PC-3 (cell line): ENCODE results near the gene NOG. TPM values are rescaled to one million over a fixed set of nuclear protein-coding genes. Genes with fewer than 3 reads are reported as not detected.

ENCODE experiments used
- ATAC-seq: fragments of 200-7000 bp; cut with Tn5 transposase; 2 replicates; pipeline ENCODE4 v1.9.1; 2020; ENCODE audit warnings: mild to moderate bottlenecking, moderate library complexity
- BruUV-seq: library from RNA; stranded (reverse); fragments of 400-500 nt; replicated peaks from 2 replicates; lab custom pipeline; 2021; lab: Mats Ljungman, UMichigan
- CTCF ChIA-PET: fragments of 300-600 bp; sonication (Branson Sonifier 250); formaldehyde crosslinking; loops from one replicate; lab custom pipeline; 2022; ENCODE audit warnings: antibody characterized with exemption; lab: Charles Lee
- POLR2A ChIA-PET: fragments of 300-600 bp; sonication (Branson Sonifier 250); formaldehyde crosslinking; loops from one replicate; lab custom pipeline; 2022; ENCODE audit warnings: antibody characterized with exemption; ENCODE audit not compliant: unreplicated experiment; lab: Charles Lee
- DNase-seq: peaks from one replicate; pipeline ENCODE4 v3.0.0-alpha.2; 2015
- H2AFZ ChIP-seq: fragments of 300-600 bp; sonication (generic); 2 replicates; pipeline ENCODE4 v1.6.0; 2016; ENCODE audit warnings: antibody characterized with exemption, low read length
- H3F3A ChIP-seq: fragments of 300-600 bp; sonication (generic); one replicate; pipeline ENCODE4 v1.6.0; 2017; ENCODE audit warnings: antibody characterized with exemption, low read length, control low read depth, mild to moderate bottlenecking; ENCODE audit not compliant: unreplicated experiment
- H3K27ac ChIP-seq: fragments of 300-600 bp; sonication (generic); 2 replicates; pipeline ENCODE4 v1.5.1; 2016; ENCODE audit warnings: mild to moderate bottlenecking, low read length
- H3K27me3 ChIP-seq: fragments of 300-600 bp; sonication (generic); 2 replicates; pipeline ENCODE4 v1.6.1; 2016; ENCODE audit warnings: low read length, mixed read lengths
- H3K36me3 ChIP-seq: fragments of 300-600 bp; sonication (generic); 2 replicates; pipeline ENCODE4 v1.6.1; 2016; ENCODE audit warnings: low read depth, mixed run types, low read length, mixed read lengths
- H3K4me1 ChIP-seq: fragments of 300-600 bp; sonication (generic); 2 replicates; pipeline ENCODE4 v1.5.1; 2016; ENCODE audit warnings: low read length; ENCODE audit not compliant: insufficient read depth
- H3K4me2 ChIP-seq: fragments of 300-600 bp; sonication (generic); 2 replicates; pipeline ENCODE4 v1.6.0; 2016; ENCODE audit warnings: low read length
- H3K4me3 ChIP-seq: fragments of 300-600 bp; sonication (generic); 2 replicates; pipeline ENCODE4 v1.5.1; 2016; ENCODE audit warnings: mild to moderate bottlenecking, low read length, mixed read lengths
- H3K79me2 ChIP-seq: fragments of 300-600 bp; sonication (generic); 2 replicates; pipeline ENCODE4 v1.6.1; 2017; ENCODE audit warnings: low read length, mixed read lengths
- H3K9ac ChIP-seq: fragments of 300-600 bp; sonication (generic); 2 replicates; pipeline ENCODE4 v1.6.0; 2016; ENCODE audit warnings: mild to moderate bottlenecking, low read length
- H3K9me2 ChIP-seq: fragments of 300-600 bp; sonication (generic); replicated peaks from 2 replicates; pipeline ENCODE4 v1.6.1; 2016; ENCODE audit warnings: mixed run types, low read length, mixed read lengths
- H3K9me3 ChIP-seq: fragments of 300-600 bp; sonication (generic); 2 replicates; pipeline ENCODE4 v1.6.1; 2016; ENCODE audit warnings: low read length, mixed read lengths
- H4K20me1 ChIP-seq: fragments of 300-600 bp; sonication (generic); 2 replicates; pipeline ENCODE4 v1.6.1; 2016; ENCODE audit warnings: low read length, mixed read lengths
- CTCF ChIP-seq: fragments of 300-600 bp; sonication (generic); conservative IDR thresholded peaks from 2 replicates; pipeline ENCODE4 v1.5.1; 2017; ENCODE audit warnings: antibody characterized with exemption, low read depth, mild to moderate bottlenecking, low read length
- EZH2 ChIP-seq: fragments of 300-600 bp; sonication (generic); IDR thresholded peaks from one replicate; pipeline ENCODE4 v1.6.1; 2017; ENCODE audit warnings: antibody characterized with exemption, mild to moderate bottlenecking, low read length; ENCODE audit not compliant: unreplicated experiment
- EZH2phosphoT487 ChIP-seq: fragments of 300-600 bp; sonication (generic); IDR thresholded peaks from 2 replicates; pipeline ENCODE4 v1.6.1; 2018; ENCODE audit warnings: mild to moderate bottlenecking, antibody characterized with exemption, low read length, borderline replicate concordance
- intact Hi-C: fragments of 100-400 bp; cut with micrococcal nuclease; formaldehyde crosslinking; loops from 2 replicates; pipeline ENCODE4 v1.9.0; 2023
- total RNA-seq: library from RNA; depleted of rRNA; stranded (reverse); fragments of >200 nt; gene quantifications from 2 replicates; pipeline ENCODE4 v1.2.3, GENCODE V29; 2014; rRNA removed

Gene NOG
- total RNA-seq, 1 experiment from 2014 or later, result 23.9 TPM

- no TSS peak for BruUV-seq
- DNase-seq, result no peak
- no peak for TF ChIP-seq EZH2
- TF ChIP-seq CTCF, result no peak
- no peak for TF ChIP-seq EZH2phosphoT487
- Histone ChIP-seq H3K9ac (no peak overlapping the region), H3K27me3 (no peaks in the 10 kb centered on the region), H3K4me1 (peaks cover 7% of the 10 kb centered on the region), H4K20me1 (no peaks in the 10 kb centered on the region), H3K4me2 (no peak overlapping the region), H3K36me3 (no peaks in the 10 kb centered on the region), H3K27ac (no peak overlapping the region), H2AFZ (no peak overlapping the region), H3K9me2 (no peaks in the 10 kb centered on the region), H3K4me3 (no peak overlapping the region), H3F3A (no peaks in the 10 kb centered on the region), H3K9me3 (no peaks in the 10 kb centered on the region), H3K79me2 (no peaks in the 10 kb centered on the region)
- POLR2A ChIA-PET, result no interaction called here
- ATAC-seq, result no peak
- CTCF ChIA-PET, result no interaction called here
- intact Hi-C loops, result no loop called here
Measured at GRCh38 chr17:56641373-56641772, 47.9 kb downstream of the NOG start.

- no peak for DNase-seq
- no peak for TF ChIP-seq CTCF
- TF ChIP-seq EZH2phosphoT487, result no peak
- no peak for TF ChIP-seq EZH2
- CTCF ChIA-PET, result no interaction called here
Measured at GRCh38 chr17:56641894-56642293, 48.4 kb downstream of the NOG start.

GRCh38 chr17:56642424-56642823 lies 48.9 kb downstream of the NOG start:
- Histone ChIP-seq H2AFZ (no peak overlapping the region), H3K4me1 (no peaks in the 10 kb centered on the region), H3K36me3 (no peaks in the 10 kb centered on the region), H3K9me3 (no peaks in the 10 kb centered on the region), H3K9ac (no peak overlapping the region), H4K20me1 (no peaks in the 10 kb centered on the region), H3K4me3 (no peak overlapping the region), H3F3A (no peaks in the 10 kb centered on the region), H3K27ac (no peak overlapping the region), H3K27me3 (no peaks in the 10 kb centered on the region), H3K9me2 (no peaks in the 10 kb centered on the region), H3K79me2 (no peaks in the 10 kb centered on the region), H3K4me2 (no peak overlapping the region)
- POLR2A ChIA-PET, result no interaction called here
- DNase-seq, result no peak
- BruUV-seq, result no TSS peak
- intact Hi-C loops, result no loop called here
- CTCF ChIA-PET, result no interaction called here
- TF ChIP-seq EZH2, result no peak
- no peak for ATAC-seq

More at GRCh38 chr17:56641894-56642293, 48.4 kb downstream of the NOG start:
- H3K79me2 ChIP-seq, result no peaks in the 10 kb centered on the region
- no peaks in the 10 kb centered on the region for H4K20me1 ChIP-seq
- no peaks in the 10 kb centered on the region for H3K36me3 ChIP-seq
- no TSS peak for BruUV-seq
- intact Hi-C loops, result no loop called here
- no peak overlapping the region for H3K27ac ChIP-seq
- H3F3A ChIP-seq, result no peaks in the 10 kb centered on the region
- no peaks in the 10 kb centered on the region for H3K9me2 ChIP-seq
- peaks cover 2% of the 10 kb centered on the region; the same call in 1 of the 2 replicates for H3K4me1 ChIP-seq
- POLR2A ChIA-PET, result no interaction called here
- H3K9ac ChIP-seq, result no peak overlapping the region
- H3K27me3 ChIP-seq, result no peaks in the 10 kb centered on the region
- no peak for ATAC-seq
- no peak overlapping the region for H2AFZ ChIP-seq
- H3K4me3 ChIP-seq, result no peak overlapping the region
- no peak overlapping the region for H3K4me2 ChIP-seq
- H3K9me3 ChIP-seq, result no peaks in the 10 kb centered on the region

Other genes starting within 250 kb of the NOG start
- gene C17orf67, start 240.2 kb downstream of the NOG start, total RNA-seq, result 2.3 and 4.4 TPM in 2 replicates
- 8.4 and 12.4 TPM in 2 replicates for gene DGKE, start 240.5 kb downstream of the NOG start, total RNA-seq